ENCODE results near the gene FAS.

Gene FAS

GRCh38 chr10:88990384-88991160, at the start of gene FAS:
TSS of gene FAS (plus strand) at chr10:88990798. CDS start at chr10:88990877, 79 bp downstream.
- DNase-seq (ENCODE audit: low read depth in 2 of 2) = peak; percentile 65 to 66

GRCh38 chr10:88941026-88941425, 49.6 kb upstream of the FAS start:
- no peak for DNase-seq (ENCODE audit: low read depth in 2 of 2)

DNA sequence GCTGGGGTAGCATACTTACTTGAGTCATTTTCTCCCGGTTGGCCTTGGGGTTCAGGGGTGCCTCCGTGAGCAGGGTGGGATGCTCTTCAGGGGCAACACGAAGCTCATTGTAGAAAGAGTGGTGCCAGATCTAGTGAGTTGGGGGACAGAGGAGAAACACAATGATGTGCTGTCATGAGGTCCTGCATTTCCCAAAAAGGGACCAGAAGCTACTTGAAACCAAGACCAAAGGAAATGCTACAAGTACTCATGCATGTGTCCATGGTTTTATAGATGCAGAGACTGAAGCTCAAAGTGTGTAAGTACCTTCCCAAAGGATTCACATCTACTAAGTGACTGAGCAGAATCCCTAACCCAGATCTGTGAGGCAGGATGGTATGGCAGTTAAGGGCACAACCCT, 46.8 kb upstream of the FAS start:
- no peak for DNase-seq (ENCODE audit: low read depth in 2 of 2)

GRCh38 chr10:88944813-88945212, 45.8 kb upstream of the FAS start:
- DNase-seq (ENCODE audit: low read depth in 2 of 2) = no peak

DNA sequence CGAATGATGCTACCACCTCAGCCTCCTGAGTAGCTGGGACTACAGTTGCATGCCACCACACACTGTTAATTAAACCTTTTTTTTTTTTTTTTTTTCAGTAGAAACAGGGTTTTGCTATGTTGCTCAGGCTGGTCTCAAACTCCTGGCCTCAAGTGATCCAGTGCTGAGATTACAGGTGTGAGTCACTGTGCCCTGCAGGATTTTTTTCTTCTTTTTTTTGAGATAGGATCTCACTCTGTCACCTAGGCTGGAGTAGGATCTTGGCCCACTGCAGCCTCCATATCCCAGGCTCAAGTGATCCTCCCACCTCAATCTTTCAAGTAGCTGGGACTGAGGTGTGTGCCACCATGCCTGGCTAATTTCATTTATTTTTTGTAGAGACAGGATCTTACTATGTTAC, 44.4 kb upstream of the FAS start:
- DNase-seq (ENCODE audit: low read depth in 2 of 2) = no peak

DNA sequence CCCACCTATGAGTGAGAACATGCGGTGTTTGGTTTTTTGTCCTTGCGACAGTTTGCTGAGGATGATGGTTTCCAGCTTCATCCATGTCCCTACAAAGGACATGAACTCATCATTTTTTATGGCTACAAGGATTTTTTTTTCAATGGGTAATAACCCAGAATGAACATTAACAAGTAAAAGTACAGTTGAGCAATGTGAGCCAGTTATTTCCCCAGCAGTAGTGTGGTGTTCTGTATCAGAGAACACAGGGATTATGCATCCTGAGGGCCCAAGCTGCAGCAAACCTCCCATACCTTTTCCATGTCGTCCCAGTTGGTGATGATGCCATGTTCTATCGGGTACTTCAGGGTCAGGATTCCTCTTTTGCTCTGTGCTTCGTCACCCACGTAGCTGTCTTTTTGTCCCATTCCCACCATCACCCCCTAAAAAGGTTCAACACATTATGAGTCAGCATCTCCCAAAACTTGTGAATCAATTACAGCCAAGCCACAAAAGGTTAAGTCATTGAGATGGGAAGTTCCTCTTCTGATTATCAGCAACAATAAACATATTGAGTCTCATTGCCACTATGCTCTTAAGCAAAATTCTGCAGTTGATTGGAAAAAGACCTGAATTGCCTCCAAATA, 43.5 kb upstream of the FAS start:
- DNase-seq (ENCODE audit: low read depth in 2 of 2) = no peak

DNA sequence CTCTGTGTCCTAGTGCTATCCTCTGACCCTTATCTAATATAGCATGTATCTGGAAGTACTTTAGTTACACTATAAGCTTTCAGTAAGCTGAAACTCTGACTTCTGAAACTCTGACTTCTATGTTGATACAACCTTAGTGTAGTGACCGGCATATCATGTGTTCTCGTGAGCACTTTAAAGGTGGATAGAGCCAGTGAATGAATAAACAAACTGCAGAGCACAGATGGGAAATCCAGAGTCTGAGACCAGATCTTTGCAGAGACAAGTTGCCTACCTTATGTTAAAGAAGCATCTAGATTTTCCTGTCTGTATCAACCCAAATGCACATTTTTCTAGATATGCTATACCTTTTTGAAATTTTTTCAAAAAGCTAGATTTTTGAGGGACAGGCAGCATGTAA, 41.5 kb upstream of the FAS start:
- DNase-seq (ENCODE audit: low read depth in 2 of 2) = no peak

DNA sequence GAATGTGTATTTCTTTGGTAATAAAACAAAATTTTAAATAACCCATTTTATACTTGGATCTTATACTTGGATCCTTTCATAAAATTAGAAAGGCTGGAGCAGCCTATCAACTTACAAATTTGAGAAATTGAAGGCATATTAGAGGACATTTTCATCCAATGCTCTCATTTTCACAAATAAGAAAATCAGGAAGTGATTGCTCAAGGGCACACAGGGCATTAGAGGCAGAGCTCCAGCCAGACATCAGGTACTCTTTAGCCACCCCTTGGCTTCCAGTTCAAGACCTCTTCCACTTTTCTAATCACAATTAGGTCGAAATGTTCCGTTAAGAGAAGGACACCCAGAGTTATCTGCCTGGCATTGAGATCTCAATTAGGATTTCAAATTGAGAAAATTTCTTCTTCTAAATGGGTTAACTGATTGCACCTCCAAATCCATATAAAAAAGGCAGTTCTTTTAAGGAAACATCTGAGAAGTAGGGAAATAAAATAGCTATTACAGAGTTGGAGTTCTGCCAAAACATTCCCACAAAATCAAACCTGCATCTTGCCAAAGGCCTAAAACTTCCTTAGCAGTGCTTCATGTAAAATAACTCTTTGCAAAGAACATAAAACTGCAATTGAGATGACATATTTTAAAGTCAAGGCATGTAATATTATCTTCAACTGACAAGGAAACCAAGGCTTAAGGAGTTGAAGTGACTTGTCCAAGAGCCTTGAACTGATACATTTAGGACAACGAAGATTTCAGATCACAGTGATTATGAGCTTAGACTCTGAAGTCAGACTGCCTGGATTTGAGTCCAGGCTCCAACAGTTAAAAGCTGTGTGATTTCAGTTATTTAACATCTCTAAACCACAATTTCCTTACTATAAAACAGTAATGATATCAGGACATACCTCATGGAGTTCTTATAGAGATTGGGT, 40.4 kb upstream of the FAS start:
- no peak for DNase-seq (ENCODE audit: low read depth in 2 of 2)

- DNase-seq (ENCODE audit: low read depth in 2 of 2) = no peak
Measured at GRCh38 chr10:88952647-88953111, 37.9 kb upstream of the FAS start, which contains the start of gene ACTA2. TSS of gene ACTA2 (minus strand) at chr10:88952773. CDS start at chr10:88948930, 3,843 bp downstream.

GRCh38 chr10:88953662-88954061, 36.9 kb upstream of the FAS start:
- DNase-seq (ENCODE audit: low read depth in 2 of 2) = no peak

GRCh38 chr10:88954458-88955083, 36.0 kb upstream of the FAS start:
- DNase-seq (ENCODE audit: low read depth in 2 of 2) = no peak

DNA sequence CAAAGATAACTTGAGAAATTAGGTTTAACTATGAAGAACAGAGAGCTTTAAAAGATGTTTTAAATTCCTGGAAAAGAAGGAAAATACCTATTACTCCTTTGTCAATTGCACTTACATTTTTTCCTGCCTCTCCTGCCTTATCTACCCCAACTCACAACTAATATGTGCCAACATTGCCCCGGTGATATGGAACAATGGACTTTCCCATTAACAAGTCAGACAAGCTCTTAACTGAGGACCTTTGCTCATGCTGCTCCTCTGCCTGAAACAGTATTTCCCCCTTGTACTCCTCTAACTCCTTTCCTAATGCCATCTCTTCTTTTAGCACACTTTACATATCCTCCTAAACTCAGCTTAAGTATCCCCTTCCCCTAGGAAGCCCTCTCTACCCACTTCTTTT, 33.2 kb upstream of the FAS start:
- no peak for DNase-seq (ENCODE audit: low read depth in 2 of 2)

GRCh38 chr10:88958721-88959120, 31.9 kb upstream of the FAS start:
- DNase-seq (ENCODE audit: low read depth in 2 of 2) = no peak

DNA sequence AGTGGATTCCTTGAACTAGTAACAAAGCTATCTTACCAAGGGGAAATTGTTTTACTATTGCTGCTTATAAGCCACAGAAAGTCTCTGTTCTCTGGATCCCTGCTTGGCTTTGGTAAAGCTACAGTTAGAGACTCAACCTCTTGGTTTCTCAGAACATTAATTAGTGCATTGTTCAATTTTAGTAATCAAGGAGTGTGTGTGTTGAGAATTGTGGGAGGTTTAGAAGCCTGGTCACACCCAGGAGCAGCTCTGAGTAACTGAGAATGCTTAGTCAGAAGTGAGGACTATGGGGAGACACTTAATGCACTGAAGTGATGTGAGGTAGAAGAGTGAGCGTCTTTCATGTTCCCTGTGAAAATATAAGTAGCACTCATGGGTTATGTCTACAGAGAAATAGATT, 29.8 kb upstream of the FAS start:
- DNase-seq (ENCODE audit: low read depth in 2 of 2) = no peak

DNA sequence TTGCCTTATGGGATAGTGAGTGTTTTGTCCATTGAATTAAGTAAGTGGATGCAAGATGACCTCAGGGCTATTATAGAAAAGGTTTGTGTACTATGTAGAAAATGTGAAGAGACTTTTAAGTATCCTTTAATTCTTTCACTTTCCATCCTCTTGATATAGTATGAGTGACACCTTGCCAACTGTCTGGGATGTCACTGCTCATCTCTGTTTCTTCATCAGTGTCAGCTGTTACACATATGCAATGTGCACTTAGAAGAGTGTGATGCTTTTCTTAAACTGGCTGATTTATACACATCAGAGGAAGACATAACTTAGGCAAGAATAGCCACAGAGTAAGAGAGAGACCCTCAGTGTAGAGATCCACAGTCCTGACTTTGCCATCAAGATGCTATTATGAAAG, 29.3 kb upstream of the FAS start:
- DNase-seq (ENCODE audit: low read depth in 2 of 2) = no peak

- no peak for DNase-seq (ENCODE audit: low read depth in 2 of 2)
Measured at GRCh38 chr10:88962336-88962735, 28.3 kb upstream of the FAS start.

DNA sequence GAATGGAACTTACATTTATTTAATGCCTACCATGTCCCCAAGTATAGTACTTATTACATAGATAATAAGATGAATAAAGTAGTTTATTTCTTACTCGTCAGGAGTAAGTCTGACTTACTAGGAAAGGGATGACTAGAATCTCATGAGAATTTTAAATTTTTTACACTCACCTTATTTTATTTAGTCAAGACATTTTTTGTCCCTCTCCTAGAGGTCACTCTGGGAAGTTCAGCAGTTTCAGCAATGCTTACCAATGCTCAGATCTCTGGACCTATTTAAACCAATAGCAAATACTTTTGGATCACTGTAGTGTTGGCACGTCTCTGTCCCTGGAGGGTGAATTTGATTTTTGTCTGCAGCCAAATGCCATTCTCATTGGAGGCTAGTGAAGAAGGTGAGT, 27.3 kb upstream of the FAS start:
- DNase-seq (ENCODE audit: low read depth in 2 of 2) = no peak

GRCh38 chr10:88964360-88964759, 26.2 kb upstream of the FAS start:
- no peak for DNase-seq (ENCODE audit: low read depth in 2 of 2)

GRCh38 chr10:88964869-88965415, 25.7 kb upstream of the FAS start:
- DNase-seq (ENCODE audit: low read depth in 2 of 2) = no peak

- DNase-seq (ENCODE audit: low read depth in 2 of 2) = no peak
Measured at GRCh38 chr10:88966797-88967196, 23.8 kb upstream of the FAS start.

- no peak for DNase-seq (ENCODE audit: low read depth in 2 of 2)
Measured at GRCh38 chr10:88968391-88968790, 22.2 kb upstream of the FAS start.

All from stimulated activated CD8-positive, alpha-beta memory T cell treated with anti-CD3 and anti-CD28 coated beads, Interleukin-15, amount 100 ng/mL, for 4 hours (primary cell).